Panc1 (cell line): ENCODE results near the gene H6PD.

ENCODE experiments used
- POLR2AphosphoS5 ChIP-seq: IDR thresholded peaks from 2 replicates; pipeline ENCODE4 v1.6.1; 2012; ENCODE audit warnings: mild to moderate bottlenecking, low read depth, low read length, moderate library complexity
- SIN3A ChIP-seq: IDR thresholded peaks from 2 replicates; pipeline ENCODE4 v1.6.1; 2012; ENCODE audit warnings: low read depth, mild to moderate bottlenecking, low read length, moderate library complexity, borderline replicate concordance; ENCODE audit not compliant: insufficient read depth
- TF ChIP-seq, protein P1 (sequence below): fragments of 450-650 bp; IDR thresholded peaks from 2 replicates; pipeline ENCODE4 v1.5.1; 2017; ENCODE audit warnings: mild to moderate bottlenecking
- TF ChIP-seq, protein P2 (sequence below), 2 experiments: IDR thresholded peaks; 2 replicates each; pipeline ENCODE4 v1.6.1; 2011 to 2012; ENCODE audit warnings: low read depth in 2 of 2, control low read depth in 1 of 2, low read length in 1 of 2, mild to moderate bottlenecking in 1 of 2, moderate library complexity in 1 of 2; ENCODE audit not compliant: insufficient read depth in 1 of 2

DNA sequence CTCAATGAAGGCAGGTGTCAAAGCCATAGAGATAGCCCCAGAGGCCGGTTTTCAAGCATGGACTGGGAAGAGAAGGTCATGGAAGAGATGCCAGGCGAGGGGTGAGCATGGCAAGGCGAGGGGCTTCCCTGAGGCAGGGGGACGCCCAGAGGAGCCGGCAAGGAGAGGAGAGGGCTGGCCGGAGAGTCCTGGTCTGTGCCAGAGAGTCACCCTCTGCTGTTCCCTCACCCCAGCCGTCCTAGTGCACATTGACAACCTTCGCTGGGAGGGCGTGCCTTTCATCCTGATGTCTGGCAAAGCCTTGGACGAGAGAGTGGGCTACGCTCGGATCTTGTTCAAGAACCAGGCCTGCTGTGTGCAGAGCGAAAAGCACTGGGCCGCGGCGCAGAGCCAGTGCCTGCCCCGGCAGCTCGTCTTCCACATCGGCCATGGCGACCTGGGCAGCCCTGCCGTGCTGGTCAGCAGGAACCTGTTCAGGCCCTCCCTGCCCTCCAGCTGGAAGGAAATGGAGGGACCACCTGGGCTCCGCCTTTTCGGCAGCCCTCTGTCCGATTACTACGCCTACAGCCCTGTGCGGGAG lies 28.8 kb downstream of the H6PD start:
- TF ChIP-seq, protein P1, sequence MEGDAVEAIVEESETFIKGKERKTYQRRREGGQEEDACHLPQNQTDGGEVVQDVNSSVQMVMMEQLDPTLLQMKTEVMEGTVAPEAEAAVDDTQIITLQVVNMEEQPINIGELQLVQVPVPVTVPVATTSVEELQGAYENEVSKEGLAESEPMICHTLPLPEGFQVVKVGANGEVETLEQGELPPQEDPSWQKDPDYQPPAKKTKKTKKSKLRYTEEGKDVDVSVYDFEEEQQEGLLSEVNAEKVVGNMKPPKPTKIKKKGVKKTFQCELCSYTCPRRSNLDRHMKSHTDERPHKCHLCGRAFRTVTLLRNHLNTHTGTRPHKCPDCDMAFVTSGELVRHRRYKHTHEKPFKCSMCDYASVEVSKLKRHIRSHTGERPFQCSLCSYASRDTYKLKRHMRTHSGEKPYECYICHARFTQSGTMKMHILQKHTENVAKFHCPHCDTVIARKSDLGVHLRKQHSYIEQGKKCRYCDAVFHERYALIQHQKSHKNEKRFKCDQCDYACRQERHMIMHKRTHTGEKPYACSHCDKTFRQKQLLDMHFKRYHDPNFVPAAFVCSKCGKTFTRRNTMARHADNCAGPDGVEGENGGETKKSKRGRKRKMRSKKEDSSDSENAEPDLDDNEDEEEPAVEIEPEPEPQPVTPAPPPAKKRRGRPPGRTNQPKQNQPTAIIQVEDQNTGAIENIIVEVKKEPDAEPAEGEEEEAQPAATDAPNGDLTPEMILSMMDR = no peak
- TF ChIP-seq POLR2AphosphoS5 (no peak), SIN3A (no peak)
- TF ChIP-seq, protein P2, sequence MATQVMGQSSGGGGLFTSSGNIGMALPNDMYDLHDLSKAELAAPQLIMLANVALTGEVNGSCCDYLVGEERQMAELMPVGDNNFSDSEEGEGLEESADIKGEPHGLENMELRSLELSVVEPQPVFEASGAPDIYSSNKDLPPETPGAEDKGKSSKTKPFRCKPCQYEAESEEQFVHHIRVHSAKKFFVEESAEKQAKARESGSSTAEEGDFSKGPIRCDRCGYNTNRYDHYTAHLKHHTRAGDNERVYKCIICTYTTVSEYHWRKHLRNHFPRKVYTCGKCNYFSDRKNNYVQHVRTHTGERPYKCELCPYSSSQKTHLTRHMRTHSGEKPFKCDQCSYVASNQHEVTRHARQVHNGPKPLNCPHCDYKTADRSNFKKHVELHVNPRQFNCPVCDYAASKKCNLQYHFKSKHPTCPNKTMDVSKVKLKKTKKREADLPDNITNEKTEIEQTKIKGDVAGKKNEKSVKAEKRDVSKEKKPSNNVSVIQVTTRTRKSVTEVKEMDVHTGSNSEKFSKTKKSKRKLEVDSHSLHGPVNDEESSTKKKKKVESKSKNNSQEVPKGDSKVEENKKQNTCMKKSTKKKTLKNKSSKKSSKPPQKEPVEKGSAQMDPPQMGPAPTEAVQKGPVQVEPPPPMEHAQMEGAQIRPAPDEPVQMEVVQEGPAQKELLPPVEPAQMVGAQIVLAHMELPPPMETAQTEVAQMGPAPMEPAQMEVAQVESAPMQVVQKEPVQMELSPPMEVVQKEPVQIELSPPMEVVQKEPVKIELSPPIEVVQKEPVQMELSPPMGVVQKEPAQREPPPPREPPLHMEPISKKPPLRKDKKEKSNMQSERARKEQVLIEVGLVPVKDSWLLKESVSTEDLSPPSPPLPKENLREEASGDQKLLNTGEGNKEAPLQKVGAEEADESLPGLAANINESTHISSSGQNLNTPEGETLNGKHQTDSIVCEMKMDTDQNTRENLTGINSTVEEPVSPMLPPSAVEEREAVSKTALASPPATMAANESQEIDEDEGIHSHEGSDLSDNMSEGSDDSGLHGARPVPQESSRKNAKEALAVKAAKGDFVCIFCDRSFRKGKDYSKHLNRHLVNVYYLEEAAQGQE (IDR thresholded peaks at IDR 0.05; ENCODE audit: insufficient read depth in 1 of 2, low read depth in 2 of 2, low read length in 1 of 2) = no peak
